A673 (cell line): Measurements from ENCODE around the gene SLC35D3. TPM values are rescaled to one million over a fixed set of nuclear protein-coding genes. Genes with fewer than 3 reads are reported as not detected.
"Not testable (repeated sequence)": the region's sequence is repeated elsewhere in the genome, so short reads cannot be mapped to it uniquely, and the experiment has no call there.

Experiments
- BruUV-seq: library from RNA; stranded (reverse); fragments of 400-500 nt; replicated peaks from 2 replicates; lab custom pipeline; 2021; lab: Mats Ljungman, UMichigan
- CTCF ChIA-PET: fragments of 300-600 bp; sonication (Branson Sonifier 250); formaldehyde crosslinking; loops from one replicate; lab custom pipeline; 2022; ENCODE audit warnings: antibody characterized with exemption; lab: Charles Lee
- POLR2A ChIA-PET: fragments of 300-600 bp; sonication (Branson Sonifier 250); formaldehyde crosslinking; loops from one replicate; lab custom pipeline; 2022; ENCODE audit warnings: antibody characterized with exemption; ENCODE audit not compliant: low non-redundant PET; lab: Charles Lee
- DNase-seq: peaks from one replicate; pipeline ENCODE4 v3.0.0-alpha.2; 2015; ENCODE audit warnings: low spot score
- H3K27ac ChIP-seq: fragments of 200-600 bp; sonication (generic); 2 replicates; pipeline ENCODE4 v1.5.1; 2016; ENCODE audit warnings: mixed run types, low read depth, mild to moderate bottlenecking, mixed read lengths, antibody characterized with exemption, low read length; ENCODE audit not compliant: poor library complexity, severe bottlenecking
- H3K27me3 ChIP-seq: fragments of 200-600 bp; sonication (generic); replicated peaks from 2 replicates; pipeline ENCODE4 v1.6.1; 2017; ENCODE audit warnings: mixed run types, low read depth, mild to moderate bottlenecking, mixed read lengths, antibody characterized with exemption, low read length; ENCODE audit not compliant: insufficient read depth, poor library complexity
- H3K36me3 ChIP-seq: fragments of 200-600 bp; sonication (generic); 2 replicates; pipeline ENCODE4 v1.6.1; 2016; ENCODE audit warnings: mixed run types, mild to moderate bottlenecking, mixed read lengths, antibody characterized with exemption, low read length; ENCODE audit not compliant: insufficient read depth, poor library complexity, severe bottlenecking
- H3K4me1 ChIP-seq: fragments of 200-600 bp; sonication (generic); 2 replicates; pipeline ENCODE4 v1.6.1; 2017; ENCODE audit warnings: mixed run types, mild to moderate bottlenecking, mixed read lengths, antibody characterized with exemption, low read length; ENCODE audit not compliant: insufficient read depth, poor library complexity, severe bottlenecking
- H3K4me3 ChIP-seq: fragments of 200-600 bp; sonication (generic); 2 replicates; pipeline ENCODE4 v1.5.1; 2016; ENCODE audit warnings: low read depth, mixed run types, mild to moderate bottlenecking, mixed read lengths, low read length; ENCODE audit not compliant: poor library complexity, severe bottlenecking
- H3K9me3 ChIP-seq: fragments of 200-600 bp; sonication (generic); 2 replicates; pipeline ENCODE4 v1.6.1; 2016; ENCODE audit warnings: mixed run types, low read depth, mild to moderate bottlenecking, mixed read lengths, antibody characterized with exemption, low read length; ENCODE audit not compliant: poor library complexity, severe bottlenecking
- EZH2 ChIP-seq: fragments of 200-600 bp; sonication (generic); IDR thresholded peaks from 2 replicates; pipeline ENCODE4 v1.6.1; 2017; ENCODE audit warnings: borderline replicate concordance, low read depth, mild to moderate bottlenecking, mixed read lengths, antibody characterized with exemption, low read length; ENCODE audit not compliant: poor library complexity, severe bottlenecking
- intact Hi-C: fragments of 100-400 bp; cut with micrococcal nuclease; formaldehyde crosslinking; loops from one replicate; pipeline ENCODE4 v1.10.0; 2022; ENCODE audit not compliant: unreplicated experiment
- total RNA-seq: library from RNA; stranded (reverse); gene quantifications from 2 replicates; pipeline ENCODE4 v1.2.3, GENCODE V29; 2021
- TF ChIP-seq, protein P1 (sequence below): fragments of 300-800, 200-600 bp; sonication (generic); conservative IDR thresholded peaks from 2 replicates; pipeline ENCODE4 v1.5.1; 2017; ENCODE audit warnings: low read depth, mild to moderate bottlenecking, antibody characterized with exemption, low read length, moderate library complexity, mixed read lengths

SLC35D3 gene
- total RNA-seq, 1 experiment from 2014 or later: not detected

GRCh38 chr6:136956590-136957544, 34.8 kb downstream of the SLC35D3 start:
- Histone ChIP-seq H3K4me3 (no peak overlapping the region), H3K36me3 (no peaks in the 10 kb centered on the region), H3K27me3 (no peaks in the 10 kb centered on the region), H3K4me1 (peaks cover 18% of the 10 kb centered on the region), H3K27ac (no peak overlapping the region), H3K9me3 (no peaks in the 10 kb centered on the region)
- TF ChIP-seq, protein P1, sequence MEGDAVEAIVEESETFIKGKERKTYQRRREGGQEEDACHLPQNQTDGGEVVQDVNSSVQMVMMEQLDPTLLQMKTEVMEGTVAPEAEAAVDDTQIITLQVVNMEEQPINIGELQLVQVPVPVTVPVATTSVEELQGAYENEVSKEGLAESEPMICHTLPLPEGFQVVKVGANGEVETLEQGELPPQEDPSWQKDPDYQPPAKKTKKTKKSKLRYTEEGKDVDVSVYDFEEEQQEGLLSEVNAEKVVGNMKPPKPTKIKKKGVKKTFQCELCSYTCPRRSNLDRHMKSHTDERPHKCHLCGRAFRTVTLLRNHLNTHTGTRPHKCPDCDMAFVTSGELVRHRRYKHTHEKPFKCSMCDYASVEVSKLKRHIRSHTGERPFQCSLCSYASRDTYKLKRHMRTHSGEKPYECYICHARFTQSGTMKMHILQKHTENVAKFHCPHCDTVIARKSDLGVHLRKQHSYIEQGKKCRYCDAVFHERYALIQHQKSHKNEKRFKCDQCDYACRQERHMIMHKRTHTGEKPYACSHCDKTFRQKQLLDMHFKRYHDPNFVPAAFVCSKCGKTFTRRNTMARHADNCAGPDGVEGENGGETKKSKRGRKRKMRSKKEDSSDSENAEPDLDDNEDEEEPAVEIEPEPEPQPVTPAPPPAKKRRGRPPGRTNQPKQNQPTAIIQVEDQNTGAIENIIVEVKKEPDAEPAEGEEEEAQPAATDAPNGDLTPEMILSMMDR: peak; percentile 36
- no peak for TF ChIP-seq EZH2
- DNase-seq: peak; percentile 44
- ChIA-PET CTCF (no interaction called here), POLR2A (no interaction called here)
- intact Hi-C loops: no loop called here
- BruUV-seq: no TSS peak

GRCh38 chr6:136958168-136958567, 36.1 kb downstream of the SLC35D3 start:
- ChIA-PET CTCF (no interaction called here), POLR2A (no interaction called here)
- no peak for TF ChIP-seq EZH2
- TF ChIP-seq, protein P1: no peak
- no peaks in the 10 kb centered on the region for H3K36me3 ChIP-seq
- H3K27ac ChIP-seq: no peak overlapping the region
- no peak for DNase-seq
- no peaks in the 10 kb centered on the region for H3K9me3 ChIP-seq
- H3K4me1 ChIP-seq: peaks cover 11% of the 10 kb centered on the region
- BruUV-seq: no TSS peak
- intact Hi-C loops: no loop called here
- no peaks in the 10 kb centered on the region for H3K27me3 ChIP-seq
- H3K4me3 ChIP-seq: no peak overlapping the region

- ChIA-PET POLR2A (interaction anchor here (0.6 to 0.9 kb wide), 2 partner anchors 11 to 41 kb away, joined by 4 to 5 read pairs; no protein-coding TSS in a partner anchor), CTCF (no interaction called here)
- Histone ChIP-seq H3K27ac (no peak overlapping the region), H3K36me3 (no peaks in the 10 kb centered on the region), H3K4me1 (peaks cover 9% of the 10 kb centered on the region), H3K27me3 (no peaks in the 10 kb centered on the region), H3K4me3 (no peak overlapping the region), H3K9me3 (no peaks in the 10 kb centered on the region)
- TF ChIP-seq, protein P1: no peak
- TF ChIP-seq EZH2: no peak
- no peak for DNase-seq
- BruUV-seq: no TSS peak
- intact Hi-C loops: no loop called here
Measured at GRCh38 chr6:136959471-136959891, 37.4 kb downstream of the SLC35D3 start.

GRCh38 chr6:136959935-136960334, 37.8 kb downstream of the SLC35D3 start:
- POLR2A ChIA-PET, H3K4me1 ChIP-seq, H3K36me3 ChIP-seq, CTCF ChIA-PET, intact Hi-C loops, BruUV-seq, H3K27me3 ChIP-seq, H3K4me3 ChIP-seq, H3K27ac ChIP-seq, DNase-seq, H3K9me3 ChIP-seq: not testable (repeated sequence)
